Activated T-helper 17 cell treated with anti-CD3 and anti-CD28 coated beads, Interleukin-2, amount 50 U/mL, for 72 hours (primary cell): Measurements from ENCODE around the gene SMIM36. TPM values are rescaled to one million over a fixed set of nuclear protein-coding genes. Genes with fewer than 3 reads are reported as not detected.
"Not testable (repeated sequence)": the region's sequence is repeated elsewhere in the genome, so short reads cannot be mapped to it uniquely, and the experiment has no call there.

Experiments
- ATAC-seq: fragments of 150-1000 bp; cut with Tn5 transposase; replicated peaks from 2 replicates; pipeline ENCODE4 v1.10.0; 2021; ENCODE audit warnings: mild to moderate bottlenecking, moderate library complexity
- H3K27ac Mint-ChIP-seq: one replicate; pipeline ENCODE4 v1.8.0; 2022; ENCODE audit warnings: mixed read lengths
- H3K27me3 Mint-ChIP-seq: one replicate; pipeline ENCODE4 v1.8.0; 2022; ENCODE audit warnings: mixed read lengths
- H3K36me3 Mint-ChIP-seq: one replicate; pipeline ENCODE4 v1.8.0; 2022; ENCODE audit warnings: low read depth, mild to moderate bottlenecking, mixed read lengths
- H3K4me1 Mint-ChIP-seq: one replicate; pipeline ENCODE4 v1.8.0; 2022; ENCODE audit warnings: mixed read lengths
- H3K4me3 Mint-ChIP-seq: one replicate; pipeline ENCODE4 v1.8.0; 2022; ENCODE audit warnings: mild to moderate bottlenecking, mixed read lengths
- H3K9me3 Mint-ChIP-seq: one replicate; pipeline ENCODE4 v1.8.0; 2022; ENCODE audit warnings: mixed read lengths
- total RNA-seq, 2 donors: library from RNA; stranded (reverse); gene quantifications; one replicate each; pipeline ENCODE4 v1.2.3, GENCODE V29; 2022

Gene SMIM36
- total RNA-seq, 2 donors from 2014 or later = not detected

DNA sequence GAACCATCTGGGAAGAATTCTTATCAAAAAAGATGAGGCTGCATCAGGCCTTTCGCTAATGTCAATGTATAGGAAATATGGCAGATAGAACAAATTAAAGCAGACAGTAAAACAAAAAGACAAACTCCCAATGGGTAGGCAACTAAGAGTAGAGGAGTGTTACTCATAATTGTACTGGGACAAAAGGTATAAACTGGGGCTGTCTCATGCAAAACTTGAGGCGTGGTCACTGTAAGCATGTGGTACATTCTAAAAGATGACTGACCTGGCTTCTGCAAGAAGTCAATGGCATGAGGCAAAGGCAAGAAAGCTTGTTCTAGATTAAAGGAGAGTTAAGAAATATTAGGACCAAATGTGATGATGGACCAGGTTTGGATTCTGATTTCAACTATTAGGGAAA lies 26.7 kb downstream of the SMIM36 start:
- no peak overlapping the region for H3K27ac Mint-ChIP-seq
- peaks cover 10% of the 10 kb centered on the region for H3K27me3 Mint-ChIP-seq
- H3K9me3 Mint-ChIP-seq = no peaks in the 10 kb centered on the region
- H3K4me1 Mint-ChIP-seq = no peaks in the 10 kb centered on the region
- H3K36me3 Mint-ChIP-seq = no peaks in the 10 kb centered on the region
- no peak overlapping the region for H3K4me3 Mint-ChIP-seq
- peak; percentile 51 for ATAC-seq

DNA sequence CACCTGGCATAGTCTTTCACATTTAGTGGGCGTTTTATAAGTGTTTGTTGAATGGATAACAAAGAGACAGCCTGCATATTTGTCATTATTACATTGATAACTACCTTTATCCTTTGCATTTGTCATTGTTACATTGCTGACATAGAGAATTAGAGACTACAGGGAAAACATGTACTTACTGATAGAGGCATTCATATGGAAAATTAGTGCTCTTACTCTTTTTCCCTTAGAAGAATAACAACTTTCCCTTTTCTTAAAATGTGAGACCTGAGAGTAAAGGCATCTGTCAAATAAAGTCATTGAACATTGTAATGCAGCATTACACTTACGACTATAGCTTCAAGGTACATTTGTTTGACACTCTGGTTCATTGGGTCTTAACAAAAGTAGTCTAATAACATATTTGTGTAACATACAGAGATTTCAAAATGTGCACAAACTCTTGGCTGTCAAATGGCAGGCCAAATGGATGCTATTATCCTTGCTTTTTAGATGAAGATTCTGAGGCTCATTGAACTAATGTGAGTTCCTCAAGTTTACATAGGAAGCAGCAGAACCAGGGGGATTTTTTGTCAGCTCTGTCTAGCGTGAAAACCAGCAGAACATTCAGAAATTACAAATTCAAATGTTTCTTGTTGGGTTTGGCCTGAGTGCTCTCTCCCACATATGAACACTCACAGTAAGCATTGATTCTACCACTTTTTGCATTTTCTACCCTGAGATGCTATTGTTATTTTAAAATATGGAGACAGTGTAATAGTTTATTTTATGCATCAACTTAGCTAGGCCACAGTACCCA lies 28.5 kb downstream of the SMIM36 start:
- Mint-ChIP-seq H3K27ac (no peak overlapping the region), H3K27me3 (peaks cover 14% of the 10 kb centered on the region), H3K9me3 (no peaks in the 10 kb centered on the region), H3K4me1 (no peaks in the 10 kb centered on the region), H3K4me3 (no peak overlapping the region), H3K36me3 (no peaks in the 10 kb centered on the region)
- ATAC-seq = no peak

DNA sequence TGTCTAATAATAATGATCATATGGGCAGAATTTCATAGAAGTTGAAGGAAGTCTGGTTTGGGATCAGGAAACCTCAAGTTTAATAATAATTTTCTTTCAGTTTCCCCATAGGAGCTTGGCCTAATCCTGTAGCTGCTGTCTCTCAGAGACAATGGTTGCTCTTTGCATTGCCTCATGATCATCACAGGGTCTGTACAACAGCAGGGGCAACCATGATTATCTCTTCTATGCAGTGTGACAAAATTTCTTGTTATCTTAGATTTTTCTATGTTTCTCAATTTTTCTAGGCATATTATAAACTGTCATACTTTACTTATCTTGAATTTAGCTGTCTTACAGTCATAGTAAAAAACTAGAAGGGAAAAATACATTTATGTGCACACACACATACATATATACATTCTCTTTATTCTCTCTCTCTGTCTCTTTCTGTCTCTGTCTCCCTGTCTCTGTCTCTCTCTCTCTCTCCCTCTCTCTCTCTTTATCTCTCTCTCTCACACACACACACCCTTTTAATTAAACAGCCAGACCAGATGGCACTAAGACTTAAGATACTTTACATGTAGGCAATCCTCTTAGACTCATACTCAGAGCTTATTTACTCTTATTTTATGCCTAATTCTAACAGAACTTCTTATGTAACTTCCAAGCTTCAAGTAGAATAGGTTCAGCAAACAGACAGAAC lies 30.5 kb downstream of the SMIM36 start:
- ATAC-seq = no peak
- Mint-ChIP-seq H3K27ac (no peak overlapping the region), H3K4me3 (no peak overlapping the region), H3K9me3 (no peaks in the 10 kb centered on the region), H3K4me1 (no peaks in the 10 kb centered on the region), H3K36me3 (no peaks in the 10 kb centered on the region), H3K27me3 (peaks cover 14% of the 10 kb centered on the region)

GRCh38 chr17:55479903-55480302 lies 31.3 kb downstream of the SMIM36 start:
- no peak overlapping the region for H3K4me3 Mint-ChIP-seq
- no peaks in the 10 kb centered on the region for H3K4me1 Mint-ChIP-seq
- H3K9me3 Mint-ChIP-seq = no peaks in the 10 kb centered on the region
- H3K36me3 Mint-ChIP-seq = no peaks in the 10 kb centered on the region
- H3K27me3 Mint-ChIP-seq = peaks cover 14% of the 10 kb centered on the region
- no peak for ATAC-seq
- H3K27ac Mint-ChIP-seq = no peak overlapping the region

DNA sequence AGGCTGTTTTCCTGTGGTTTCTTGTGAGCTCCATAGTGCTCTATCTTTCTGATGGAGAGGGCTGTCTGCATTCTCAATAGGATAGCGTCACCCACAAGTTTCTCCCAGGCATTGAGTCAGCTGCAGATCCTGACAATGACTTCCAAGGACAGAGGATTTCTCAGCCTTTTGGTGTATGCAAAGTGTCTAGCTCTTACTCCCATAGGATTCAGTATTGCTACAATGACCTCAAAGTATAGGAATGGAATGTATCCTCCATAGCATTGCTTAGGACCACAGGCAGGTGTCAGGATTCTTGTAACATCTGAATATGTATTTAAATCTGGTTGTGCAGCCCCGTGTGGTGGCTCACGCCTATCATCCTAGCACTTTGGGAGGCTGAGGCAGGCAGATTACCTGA lies 32.3 kb downstream of the SMIM36 start:
- Mint-ChIP-seq H3K27me3 (peaks cover 11% of the 10 kb centered on the region), H3K27ac (no peak overlapping the region), H3K4me3 (no peak overlapping the region), H3K4me1 (no peaks in the 10 kb centered on the region), H3K9me3 (no peaks in the 10 kb centered on the region), H3K36me3 (no peaks in the 10 kb centered on the region)
- ATAC-seq = no peak

DNA sequence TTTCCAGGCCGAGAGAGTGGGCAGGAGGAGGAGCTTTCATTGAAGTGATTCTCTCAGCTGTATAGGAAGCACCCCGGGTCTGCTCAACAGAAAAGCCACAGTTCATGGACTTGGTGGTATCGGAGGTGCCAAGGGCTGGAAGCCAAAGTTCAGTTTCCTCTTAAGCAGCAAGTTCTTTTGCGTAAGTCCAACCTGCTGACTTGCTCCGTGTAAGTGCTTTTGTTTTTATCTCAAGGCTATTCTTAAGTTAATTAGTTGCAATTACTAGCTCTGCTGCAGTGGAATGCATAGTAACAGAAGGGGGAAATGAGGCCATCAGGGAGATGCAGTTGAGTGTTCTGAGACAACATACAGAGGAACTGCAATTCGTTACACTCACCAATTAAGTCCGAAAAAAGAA lies 44.6 kb downstream of the SMIM36 start:
- no peaks in the 10 kb centered on the region for H3K9me3 Mint-ChIP-seq
- no peaks in the 10 kb centered on the region for H3K36me3 Mint-ChIP-seq
- H3K4me1 Mint-ChIP-seq = no peaks in the 10 kb centered on the region
- no peak for ATAC-seq
- H3K27me3 Mint-ChIP-seq = peaks cover 5% of the 10 kb centered on the region
- H3K27ac Mint-ChIP-seq = no peak overlapping the region
- no peak overlapping the region for H3K4me3 Mint-ChIP-seq

DNA sequence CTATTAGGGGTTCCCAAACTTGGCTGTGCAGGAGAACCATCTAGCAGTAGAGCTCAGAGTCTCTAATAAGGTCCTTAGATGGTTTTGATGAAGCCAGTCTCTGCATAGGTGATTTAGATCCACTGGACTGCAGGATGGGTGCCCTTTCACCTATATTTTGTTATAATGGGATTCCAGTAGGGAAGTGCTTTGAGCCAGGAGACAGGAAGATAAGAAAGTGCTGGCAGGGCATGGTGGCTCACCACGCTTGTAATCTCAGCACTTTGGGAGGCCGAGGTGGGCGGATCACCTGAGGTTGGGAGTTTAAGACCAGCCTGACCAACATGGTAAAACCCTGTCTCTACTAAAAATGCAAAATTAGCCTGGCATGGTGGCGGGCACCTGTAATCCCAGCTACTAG lies 45.5 kb downstream of the SMIM36 start:
- H3K27ac Mint-ChIP-seq, H3K27me3 Mint-ChIP-seq, H3K4me1 Mint-ChIP-seq, ATAC-seq, H3K36me3 Mint-ChIP-seq, H3K4me3 Mint-ChIP-seq, H3K9me3 Mint-ChIP-seq: not testable (repeated sequence)

DNA sequence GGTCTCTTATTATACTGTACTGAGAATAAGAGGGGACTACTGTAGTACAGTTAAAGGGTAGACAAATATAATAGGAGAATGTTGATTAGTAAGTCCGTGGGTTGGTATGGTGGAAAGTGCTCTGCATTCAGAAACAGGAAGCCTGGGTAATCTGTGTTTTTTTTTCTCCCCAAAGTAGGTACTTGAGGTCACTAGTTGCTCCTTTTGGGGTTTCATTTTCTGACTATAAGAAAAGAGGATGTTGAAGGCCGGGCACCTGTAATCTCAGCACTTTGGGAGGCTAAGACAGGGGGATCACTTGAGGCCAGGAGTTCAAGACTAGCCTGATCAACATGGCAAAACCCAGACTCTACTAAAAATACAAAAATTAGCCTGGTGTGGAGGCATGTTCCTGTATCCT lies 47.7 kb downstream of the SMIM36 start:
- no peaks in the 10 kb centered on the region for H3K9me3 Mint-ChIP-seq
- H3K36me3 Mint-ChIP-seq = no peaks in the 10 kb centered on the region
- H3K27me3 Mint-ChIP-seq = peaks cover 2% of the 10 kb centered on the region
- no peaks in the 10 kb centered on the region for H3K4me1 Mint-ChIP-seq
- no peak overlapping the region for H3K4me3 Mint-ChIP-seq
- no peak overlapping the region for H3K27ac Mint-ChIP-seq
- ATAC-seq = peak; percentile 42

GRCh38 chr17:55462711-55463110 lies 48.5 kb downstream of the SMIM36 start:
- H3K36me3 Mint-ChIP-seq = no peaks in the 10 kb centered on the region
- H3K27me3 Mint-ChIP-seq = no peaks in the 10 kb centered on the region
- no peaks in the 10 kb centered on the region for H3K4me1 Mint-ChIP-seq
- no peak for ATAC-seq
- no peak overlapping the region for H3K4me3 Mint-ChIP-seq
- no peaks in the 10 kb centered on the region for H3K9me3 Mint-ChIP-seq
- no peak overlapping the region for H3K27ac Mint-ChIP-seq

DNA sequence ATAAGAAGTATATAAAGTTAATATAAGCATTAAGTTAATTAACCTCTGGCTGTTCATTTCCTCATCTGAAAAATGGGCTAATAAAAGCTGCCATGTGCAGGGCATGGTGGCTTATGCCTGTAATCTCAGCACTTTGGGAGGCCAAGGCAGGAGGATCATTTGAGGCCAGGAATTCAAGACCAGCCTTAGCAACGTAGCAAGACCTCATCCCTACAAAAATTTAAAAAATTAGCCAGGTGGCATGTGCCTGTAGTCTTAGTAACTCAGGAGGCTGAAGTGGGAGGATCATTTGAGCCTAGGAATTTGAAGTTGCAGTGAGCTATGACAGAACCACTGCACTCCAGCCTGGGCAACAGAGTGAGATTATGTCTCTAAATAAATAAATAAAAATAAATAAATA lies 49.0 kb downstream of the SMIM36 start:
- no peaks in the 10 kb centered on the region for H3K27me3 Mint-ChIP-seq
- ATAC-seq = no peak
- no peak overlapping the region for H3K4me3 Mint-ChIP-seq
- H3K36me3 Mint-ChIP-seq = no peaks in the 10 kb centered on the region
- no peaks in the 10 kb centered on the region for H3K9me3 Mint-ChIP-seq
- no peak overlapping the region for H3K27ac Mint-ChIP-seq
- H3K4me1 Mint-ChIP-seq = no peaks in the 10 kb centered on the region

GRCh38 chr17:55458978-55459377 lies 52.3 kb downstream of the SMIM36 start:
- Mint-ChIP-seq H3K36me3 (no peaks in the 10 kb centered on the region), H3K27ac (peak overlapping the region; percentile 34), H3K9me3 (no peaks in the 10 kb centered on the region), H3K4me3 (peak overlapping the region; percentile 41), H3K4me1 (no peaks in the 10 kb centered on the region), H3K27me3 (no peaks in the 10 kb centered on the region)
- peak; percentile 99 for ATAC-seq

GRCh38 chr17:55458287-55458900 lies 52.9 kb downstream of the SMIM36 start:
- peak overlapping the region; percentile 58 for H3K27ac Mint-ChIP-seq
- ATAC-seq = no peak
- H3K4me1 Mint-ChIP-seq = no peaks in the 10 kb centered on the region
- no peaks in the 10 kb centered on the region for H3K36me3 Mint-ChIP-seq
- H3K9me3 Mint-ChIP-seq = no peaks in the 10 kb centered on the region
- H3K27me3 Mint-ChIP-seq = no peaks in the 10 kb centered on the region
- peak overlapping the region; percentile 41 for H3K4me3 Mint-ChIP-seq

- ATAC-seq = no peak
Measured at GRCh38 chr17:55456307-55457240, 54.7 kb downstream of the SMIM36 start.

GRCh38 chr17:55454906-55455474 lies 56.3 kb downstream of the SMIM36 start:
- Mint-ChIP-seq H3K4me3 (no peak overlapping the region), H3K36me3 (no peaks in the 10 kb centered on the region), H3K27ac (no peak overlapping the region), H3K9me3 (no peaks in the 10 kb centered on the region), H3K4me1 (peaks cover 10% of the 10 kb centered on the region), H3K27me3 (peaks cover 5% of the 10 kb centered on the region)
- no peak for ATAC-seq

More at GRCh38 chr17:55456307-55457240, 54.7 kb downstream of the SMIM36 start:
- Mint-ChIP-seq H3K27ac (no peak overlapping the region), H3K9me3 (no peaks in the 10 kb centered on the region), H3K4me1 (peaks cover 5% of the 10 kb centered on the region), H3K4me3 (no peak overlapping the region), H3K27me3 (no peaks in the 10 kb centered on the region), H3K36me3 (no peaks in the 10 kb centered on the region)
